GM10266 (cell line): ENCODE measurements around the gene GPC5.

Source experiments
- DNase-seq: peaks from one replicate; pipeline ENCODE4 v3.0.0; 2012; ENCODE audit errors: extremely low spot score
- CTCF ChIP-seq: IDR thresholded peaks from 2 replicates; pipeline ENCODE4 v1.5.1; 2012; ENCODE audit warnings: mild to moderate bottlenecking, low read depth; ENCODE audit not compliant: control insufficient read depth, insufficient read depth; ENCODE audit errors: missing control alignments

Gene GPC5

GRCh38 chr13:91721413-91721812 is 323.0 kb downstream of the GPC5 start:
- DNase-seq = no peak

GRCh38 chr13:91722267-91722884 is 324.0 kb downstream of the GPC5 start:
- DNase-seq = no peak
- TF ChIP-seq CTCF = peak; percentile 39

More at GRCh38 chr13:91721413-91721812, 323.0 kb downstream of the GPC5 start:
- no peak for TF ChIP-seq CTCF

GRCh38 chr13:91724591-91724990 is 326.2 kb downstream of the GPC5 start:
- no peak for TF ChIP-seq CTCF
- DNase-seq = no peak

GRCh38 chr13:91725646-91726045 is 327.2 kb downstream of the GPC5 start:
- no peak for TF ChIP-seq CTCF
- DNase-seq = no peak

- DNase-seq = no peak
- no peak for TF ChIP-seq CTCF
These were observed 328.2 kb downstream of the GPC5 start for GRCh38 chr13:91726671-91727070.

- no peak for DNase-seq
- no peak for TF ChIP-seq CTCF
These were observed 331.4 kb downstream of the GPC5 start for GRCh38 chr13:91729859-91730258.

- no peak for DNase-seq
- TF ChIP-seq CTCF = no peak
These were observed 341.3 kb downstream of the GPC5 start for GRCh38 chr13:91739751-91740150.
